Loucy (cell line): Measurements from ENCODE around the gene WLS.

Source experiments
- EZH2phosphoT487 ChIP-seq: fragments of 200-600 bp; IDR thresholded peaks from 2 replicates; pipeline ENCODE4 v1.6.1; 2018; ENCODE audit warnings: antibody characterized with exemption, mild to moderate bottlenecking, moderate library complexity, borderline replicate concordance
- TF ChIP-seq, protein P1 (sequence below): fragments of 200-600 bp; sonication (generic); conservative IDR thresholded peaks from 2 replicates; pipeline ENCODE4 v1.5.1; 2014; ENCODE audit warnings: mild to moderate bottlenecking, antibody characterized with exemption, low read length

DNA sequence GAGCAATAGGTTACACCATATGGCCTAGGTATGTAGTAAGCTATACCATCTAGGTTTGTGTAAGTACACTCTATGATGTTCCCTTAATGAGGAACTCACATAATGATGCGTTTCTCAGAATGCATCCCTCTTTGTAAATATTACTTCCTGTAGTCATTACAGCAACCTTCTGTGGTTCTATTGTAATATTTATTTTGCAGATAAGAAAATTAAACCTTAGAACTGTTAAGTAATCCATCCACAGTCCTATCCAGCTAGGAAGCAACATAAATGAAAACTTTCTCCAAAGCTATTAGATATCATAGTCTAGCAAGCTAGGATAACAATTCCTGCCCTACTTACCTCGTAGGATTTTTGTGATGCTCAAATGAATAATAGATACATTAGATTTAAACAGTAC lies 88.7 kb downstream of the WLS start:
- TF ChIP-seq, protein P1, sequence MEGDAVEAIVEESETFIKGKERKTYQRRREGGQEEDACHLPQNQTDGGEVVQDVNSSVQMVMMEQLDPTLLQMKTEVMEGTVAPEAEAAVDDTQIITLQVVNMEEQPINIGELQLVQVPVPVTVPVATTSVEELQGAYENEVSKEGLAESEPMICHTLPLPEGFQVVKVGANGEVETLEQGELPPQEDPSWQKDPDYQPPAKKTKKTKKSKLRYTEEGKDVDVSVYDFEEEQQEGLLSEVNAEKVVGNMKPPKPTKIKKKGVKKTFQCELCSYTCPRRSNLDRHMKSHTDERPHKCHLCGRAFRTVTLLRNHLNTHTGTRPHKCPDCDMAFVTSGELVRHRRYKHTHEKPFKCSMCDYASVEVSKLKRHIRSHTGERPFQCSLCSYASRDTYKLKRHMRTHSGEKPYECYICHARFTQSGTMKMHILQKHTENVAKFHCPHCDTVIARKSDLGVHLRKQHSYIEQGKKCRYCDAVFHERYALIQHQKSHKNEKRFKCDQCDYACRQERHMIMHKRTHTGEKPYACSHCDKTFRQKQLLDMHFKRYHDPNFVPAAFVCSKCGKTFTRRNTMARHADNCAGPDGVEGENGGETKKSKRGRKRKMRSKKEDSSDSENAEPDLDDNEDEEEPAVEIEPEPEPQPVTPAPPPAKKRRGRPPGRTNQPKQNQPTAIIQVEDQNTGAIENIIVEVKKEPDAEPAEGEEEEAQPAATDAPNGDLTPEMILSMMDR = no peak
- no peak for TF ChIP-seq EZH2phosphoT487
